BJ (cell line): ENCODE data around the gene TICRR. TPM values are rescaled to one million over a fixed set of nuclear protein-coding genes. Genes with fewer than 3 reads are reported as not detected.
A peak's percentile ranks its signal among the peaks of the same experiment; 100 is the strongest.

Source experiments
- CTCF ChIA-PET: fragments of 350-600 bp; formaldehyde crosslinking; extraction: SDS; loops from one replicate; lab custom pipeline; 2021; ENCODE audit warnings: antibody characterized with exemption, inconsistent platforms; lab: Yijun Ruan, JAX
- POLR2A ChIA-PET: fragments of 300-600 bp; sonication (Branson Sonifier 250); formaldehyde crosslinking; extraction: SDS; loops from one replicate; lab custom pipeline; 2021; ENCODE audit warnings: antibody characterized with exemption; lab: Charles Lee
- DNase-seq: peaks from one replicate; pipeline ENCODE4 v3.0.0-alpha.2; 2011; ENCODE audit warnings: low read depth
- H3K27me3 ChIP-seq: 2 replicates; pipeline ENCODE4 v1.6.0; 2011; ENCODE audit warnings: low read length; ENCODE audit not compliant: control insufficient read depth, insufficient read depth
- H3K36me3 ChIP-seq: 2 replicates; pipeline ENCODE4 v1.5.1; 2011; ENCODE audit warnings: low read length; ENCODE audit not compliant: control insufficient read depth, insufficient read depth
- H3K4me3 ChIP-seq: 2 replicates; pipeline ENCODE4 v1.5.1; 2011; ENCODE audit warnings: low read depth, mild to moderate bottlenecking, control low read depth, low read length
- polyA plus RNA-seq: library from polyadenylated mRNA; depleted of rRNA; stranded (reverse); fragments of >200 nt; gene quantifications from 2 replicates; pipeline ENCODE4 v1.2.3, GENCODE V29; 2011
- TF ChIP-seq, protein P1 (sequence below): IDR thresholded peaks from 2 replicates; pipeline ENCODE4 v1.5.1; 2011; ENCODE audit warnings: low read depth, mild to moderate bottlenecking, control low read depth, inconsistent platforms, low read length, moderate library complexity; ENCODE audit not compliant: insufficient read depth

The TICRR gene
- polyA plus RNA-seq, 1 experiment, result 2.4 TPM

DNA sequence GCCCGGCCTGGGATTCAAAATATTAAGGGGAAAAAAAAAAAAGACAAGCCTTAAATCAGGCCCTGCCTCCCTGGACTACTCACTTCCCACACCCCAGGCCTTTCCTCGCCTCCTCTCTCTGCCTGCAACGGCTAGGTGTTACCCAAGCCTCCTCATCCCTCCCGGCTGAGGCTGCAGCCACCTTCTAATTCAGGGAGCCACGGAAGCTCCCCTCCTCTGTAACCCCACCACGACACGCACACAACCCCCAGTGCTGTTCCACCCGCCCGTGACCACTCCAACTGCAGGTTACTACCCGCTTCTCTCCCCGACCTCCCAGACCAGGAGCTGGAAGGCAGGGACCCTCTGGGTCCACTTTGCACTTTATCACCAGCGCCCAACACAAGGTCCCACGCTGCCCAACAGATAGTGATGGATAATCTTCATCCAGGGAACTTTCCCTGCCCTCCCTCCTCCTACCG is 79.1 kb downstream of the TICRR start:
- ChIA-PET CTCF (interaction anchor here (0.8 to 1.2 kb wide), 3 partner anchors 12 to 138 kb away, joined by 3 to 4 read pairs (median 3); partner anchors contain the start of gene MESP1), POLR2A (no interaction called here)

DNA sequence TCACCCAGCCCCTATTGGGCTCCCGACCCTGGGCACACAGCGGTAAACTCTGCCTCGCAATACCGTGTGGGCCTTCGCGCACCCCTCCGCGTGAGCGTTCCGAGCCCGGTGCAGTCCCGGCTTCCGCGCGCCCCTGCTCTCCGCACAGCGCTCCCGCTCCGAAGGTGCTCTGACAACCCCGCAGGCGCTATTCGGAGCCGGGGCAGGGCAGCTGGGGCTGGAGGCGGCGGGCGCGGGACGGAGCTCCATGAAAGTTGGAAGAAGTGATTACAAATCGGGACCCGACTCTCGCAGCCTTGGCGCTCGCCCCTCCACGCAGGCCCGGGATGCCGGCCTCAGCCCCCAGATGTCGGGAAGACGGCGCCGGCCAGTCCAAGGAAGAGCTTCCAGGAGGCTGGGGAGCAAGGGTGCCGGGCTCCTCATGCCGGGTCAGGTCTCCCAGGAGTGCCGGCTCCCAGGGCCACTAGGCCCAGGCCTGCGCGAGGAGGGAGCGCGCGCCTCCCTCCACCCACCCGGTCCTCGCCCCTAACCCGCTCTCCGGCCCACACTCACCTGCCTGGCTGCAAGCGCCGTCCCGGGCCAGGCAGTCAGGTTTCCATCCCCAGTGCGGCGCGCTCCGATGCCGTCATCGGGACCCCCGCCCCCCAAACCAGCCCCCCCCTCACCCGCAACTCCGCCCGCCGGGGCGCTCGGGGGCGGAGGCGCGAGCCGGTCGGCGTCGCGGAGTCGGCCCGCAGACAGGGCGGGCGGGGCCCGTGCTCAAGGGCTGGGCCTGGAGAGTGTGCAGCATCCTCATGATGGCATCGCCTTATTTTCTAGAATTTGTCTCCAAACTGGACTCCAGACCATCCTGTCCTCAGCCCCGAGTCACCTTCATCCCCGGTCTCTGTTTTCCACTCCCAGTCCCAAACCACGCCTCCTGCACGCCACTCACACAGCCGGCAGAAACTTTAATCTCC is 79.9 kb downstream of the TICRR start, which contains the start of gene KIF7:
Gene KIF7 (minus strand): TSS at position 621 of the 959 bp plus-strand sequence. CDS start 2,537 bp downstream, outside the sequence.
- TF ChIP-seq, protein P1, sequence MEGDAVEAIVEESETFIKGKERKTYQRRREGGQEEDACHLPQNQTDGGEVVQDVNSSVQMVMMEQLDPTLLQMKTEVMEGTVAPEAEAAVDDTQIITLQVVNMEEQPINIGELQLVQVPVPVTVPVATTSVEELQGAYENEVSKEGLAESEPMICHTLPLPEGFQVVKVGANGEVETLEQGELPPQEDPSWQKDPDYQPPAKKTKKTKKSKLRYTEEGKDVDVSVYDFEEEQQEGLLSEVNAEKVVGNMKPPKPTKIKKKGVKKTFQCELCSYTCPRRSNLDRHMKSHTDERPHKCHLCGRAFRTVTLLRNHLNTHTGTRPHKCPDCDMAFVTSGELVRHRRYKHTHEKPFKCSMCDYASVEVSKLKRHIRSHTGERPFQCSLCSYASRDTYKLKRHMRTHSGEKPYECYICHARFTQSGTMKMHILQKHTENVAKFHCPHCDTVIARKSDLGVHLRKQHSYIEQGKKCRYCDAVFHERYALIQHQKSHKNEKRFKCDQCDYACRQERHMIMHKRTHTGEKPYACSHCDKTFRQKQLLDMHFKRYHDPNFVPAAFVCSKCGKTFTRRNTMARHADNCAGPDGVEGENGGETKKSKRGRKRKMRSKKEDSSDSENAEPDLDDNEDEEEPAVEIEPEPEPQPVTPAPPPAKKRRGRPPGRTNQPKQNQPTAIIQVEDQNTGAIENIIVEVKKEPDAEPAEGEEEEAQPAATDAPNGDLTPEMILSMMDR, result no peak
- POLR2A ChIA-PET, result no interaction called here
- Histone ChIP-seq H3K27me3 (no peaks in the 10 kb centered on the region), H3K4me3 (peak within 1 kb of the TSS; percentile 61), H3K36me3 (peaks cover 4% of the 10 kb centered on the region)
- CTCF ChIA-PET, result interaction anchor here (0.8 to 1.2 kb wide), 3 partner anchors 11 to 137 kb away, joined by 3 to 4 read pairs (median 3); partner anchors contain the start of gene MESP1
- DNase-seq, result no peak

More for the DNA sequence above, 79.1 kb downstream of the TICRR start:
- Histone ChIP-seq H3K36me3 (peaks cover 4% of the 10 kb centered on the region), H3K27me3 (no peaks in the 10 kb centered on the region), H3K4me3 (peak overlapping the region; percentile 61)
- TF ChIP-seq, protein P1, result no peak
- no peak for DNase-seq

DNA sequence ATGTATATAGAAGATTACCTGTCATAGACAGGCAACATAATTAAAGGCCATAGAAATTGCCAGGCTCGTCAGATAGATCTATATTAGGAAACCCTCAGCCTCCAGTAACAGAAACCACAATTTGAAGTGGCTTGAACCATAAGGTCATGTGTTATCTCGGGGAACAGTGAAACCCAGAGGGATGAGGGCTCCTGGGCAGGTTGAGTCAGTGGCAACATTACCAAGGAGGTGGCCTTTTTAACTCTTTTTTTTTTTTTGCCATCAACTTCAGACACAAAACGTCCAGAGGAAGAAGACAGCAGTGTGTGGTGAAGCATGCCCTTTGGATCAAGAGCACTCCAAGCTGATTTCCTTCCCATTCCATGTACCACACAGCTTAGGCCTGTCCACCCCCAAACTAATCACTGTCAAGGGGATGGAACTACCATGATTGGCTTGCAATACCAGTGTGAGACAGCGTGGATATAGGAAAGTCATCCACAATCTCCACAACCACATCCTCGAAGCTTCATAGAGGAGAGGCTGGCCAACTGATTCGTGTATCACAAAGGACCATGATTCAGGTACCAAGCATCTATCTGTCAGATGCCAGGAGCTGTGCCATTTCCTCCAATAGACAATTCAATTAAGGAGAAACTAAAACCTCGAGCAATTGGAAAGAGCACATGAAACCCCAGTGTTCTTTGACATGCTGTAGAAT is 81.0 kb downstream of the TICRR start:
- CTCF ChIA-PET, result interaction anchor here (1.6 kb wide), 1 partner anchor 9 kb away, joined by 3 read pairs; no protein-coding TSS in a partner anchor
- no peaks in the 10 kb centered on the region for H3K27me3 ChIP-seq
- DNase-seq, result no peak
- POLR2A ChIA-PET, result no interaction called here
- TF ChIP-seq, protein P1, result no peak
- H3K36me3 ChIP-seq, result peaks cover 4% of the 10 kb centered on the region
- no peak overlapping the region for H3K4me3 ChIP-seq

DNA sequence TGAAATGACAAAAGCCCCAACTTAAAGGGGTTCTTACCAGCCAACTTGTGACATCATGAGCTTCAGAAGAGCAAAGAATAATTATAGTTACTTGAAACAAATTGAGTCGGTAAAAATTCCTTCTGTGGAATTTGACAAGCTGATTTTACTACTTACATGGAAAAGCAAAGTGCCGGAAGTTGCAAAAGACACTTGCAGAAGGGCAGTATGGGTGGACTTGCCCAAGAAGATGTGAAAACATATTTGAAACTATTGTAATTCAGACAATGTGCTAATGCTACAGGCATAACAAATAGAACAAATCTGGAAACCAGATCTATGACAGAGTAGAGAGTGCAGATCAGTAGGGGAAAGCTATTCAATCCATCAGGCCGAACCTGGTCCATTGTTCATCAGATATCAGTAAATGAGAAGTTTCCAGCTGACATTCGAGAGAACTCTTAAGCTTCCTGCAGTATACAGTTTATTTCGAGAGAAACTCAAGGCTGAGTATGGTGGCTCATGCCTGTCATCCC is 82.5 kb downstream of the TICRR start:
- DNase-seq, result no peak
- Histone ChIP-seq H3K27me3 (no peaks in the 10 kb centered on the region), H3K36me3 (no peaks in the 10 kb centered on the region), H3K4me3 (no peak overlapping the region)
- ChIA-PET POLR2A (no interaction called here), CTCF (interaction anchor here (1.2 to 3.0 kb wide), 3 partner anchors 8 to 16 kb away, joined by 3 to 12 read pairs (median 5); no protein-coding TSS in a partner anchor)
- TF ChIP-seq, protein P1, result no peak
